Stimulated activated CD8-positive, alpha-beta memory T cell treated with anti-CD3 and anti-CD28 coated beads, Interleukin-7, amount 100 ng/mL, for 48 hours (primary cell): ENCODE results near the gene PNKD.
A peak's percentile ranks its signal among the peaks of the same experiment; 100 is the strongest.
"Not testable (repeated sequence)": the region's sequence is repeated elsewhere in the genome, so short reads cannot be mapped to it uniquely, and the experiment has no call there.

Experiments used
- DNase-seq, 2 donors: peaks; one replicate each; pipeline ENCODE4 v3.0.0-alpha.2; 2020; ENCODE audit warnings: low read depth in 1 of 2; ENCODE audit errors: extremely low read depth in 1 of 2

PNKD gene

GRCh38 chr2:218291318-218292047 lies 21.2 kb downstream of the PNKD start:
- DNase-seq = no peak

GRCh38 chr2:218292048-218293014 lies 22.0 kb downstream of the PNKD start, which contains the start of gene TMBIM1:
TMBIM1 (minus strand) TSS chr2:218292503; CDS start chr2:218282141, 10,362 bp downstream.
- DNase-seq = peak in 1 of 2 donors; percentile 70

GRCh38 chr2:218293715-218294429 lies 23.6 kb downstream of the PNKD start:
- no peak for DNase-seq

GRCh38 chr2:218294430-218295022 lies 24.2 kb downstream of the PNKD start:
- no peak for DNase-seq

GRCh38 chr2:218295029-218295428 lies 24.7 kb downstream of the PNKD start:
- DNase-seq = no peak

GRCh38 chr2:218296200-218296599 lies 25.9 kb downstream of the PNKD start:
- no peak for DNase-seq

- no peak for DNase-seq
Observed at GRCh38 chr2:218296847-218297246, 26.5 kb downstream of the PNKD start.

GRCh38 chr2:218298314-218298875 lies 28.1 kb downstream of the PNKD start:
- no peak for DNase-seq

- no peak for DNase-seq
Observed at GRCh38 chr2:218300141-218300540, 29.8 kb downstream of the PNKD start.

- DNase-seq = peak; percentile 67 to 84
Observed at GRCh38 chr2:218301176-218301819, 31.0 kb downstream of the PNKD start.

- DNase-seq = no peak
Observed at GRCh38 chr2:218305383-218305782, 35.1 kb downstream of the PNKD start.

- DNase-seq = no peak
Observed at GRCh38 chr2:218306184-218306920, 36.0 kb downstream of the PNKD start.

- no peak for DNase-seq
Observed at GRCh38 chr2:218307415-218308090, 37.2 kb downstream of the PNKD start.

GRCh38 chr2:218310853-218311540 lies 40.7 kb downstream of the PNKD start:
- DNase-seq = no peak

- DNase-seq = not testable (repeated sequence)
Observed at GRCh38 chr2:218311541-218312266, 41.4 kb downstream of the PNKD start.

GRCh38 chr2:218312267-218312756 lies 42.0 kb downstream of the PNKD start:
- no peak for DNase-seq

GRCh38 chr2:218313356-218313755 lies 43.0 kb downstream of the PNKD start:
- DNase-seq = no peak
